Ishikawa (cell line): ENCODE results near the gene QSER1.

Experiments used
- CEBPB ChIP-seq: IDR thresholded peaks from 2 replicates; pipeline ENCODE4 v1.6.1; 2012
- CREB1 ChIP-seq: IDR thresholded peaks from 2 replicates; pipeline ENCODE4 v1.6.1; 2012; ENCODE audit warnings: low read depth
- MAX ChIP-seq: IDR thresholded peaks from 2 replicates; pipeline ENCODE4 v1.6.1; 2012
- NFIC ChIP-seq: IDR thresholded peaks from 2 replicates; pipeline ENCODE4 v1.6.1; 2012
- TAF1 ChIP-seq: IDR thresholded peaks from 2 replicates; pipeline ENCODE4 v1.6.1; 2012; ENCODE audit warnings: low read depth, mild to moderate bottlenecking

GRCh38 chr11:32939866-32940265, 47.3 kb downstream of the QSER1 start:
- TF ChIP-seq CEBPB = no peak
- no peak for TF ChIP-seq TAF1
- no peak for TF ChIP-seq MAX
- TF ChIP-seq CREB1 = no peak
- TF ChIP-seq NFIC = no peak
